ENCODE data around the gene PPP1R14C.

DNA sequence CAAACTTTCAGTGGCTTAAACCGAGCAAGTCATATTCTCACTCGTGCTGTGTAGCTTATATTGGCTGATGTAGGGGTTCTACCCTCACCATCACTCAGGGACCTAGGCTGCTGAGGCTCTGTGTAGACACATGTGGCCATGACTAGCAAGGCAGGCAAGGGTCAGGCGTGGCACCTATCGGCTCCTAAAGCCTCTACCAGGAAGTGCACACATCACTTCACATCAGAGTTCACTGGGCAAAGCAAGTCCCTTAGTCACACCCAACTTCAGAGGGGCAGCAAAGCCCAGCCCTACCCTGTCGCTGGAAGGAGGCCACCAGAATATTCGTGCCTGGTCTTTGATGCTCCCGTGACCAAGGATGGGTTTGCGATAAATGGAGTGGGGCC is 42.9 kb downstream of the PPP1R14C start:
- TF ChIP-seq POLR2AphosphoS5 (IDR thresholded peaks at IDR 0.05) = no peak
- no peak for TF ChIP-seq POLR2A (IDR thresholded peaks at IDR 0.05)
- TF ChIP-seq, protein P1, sequence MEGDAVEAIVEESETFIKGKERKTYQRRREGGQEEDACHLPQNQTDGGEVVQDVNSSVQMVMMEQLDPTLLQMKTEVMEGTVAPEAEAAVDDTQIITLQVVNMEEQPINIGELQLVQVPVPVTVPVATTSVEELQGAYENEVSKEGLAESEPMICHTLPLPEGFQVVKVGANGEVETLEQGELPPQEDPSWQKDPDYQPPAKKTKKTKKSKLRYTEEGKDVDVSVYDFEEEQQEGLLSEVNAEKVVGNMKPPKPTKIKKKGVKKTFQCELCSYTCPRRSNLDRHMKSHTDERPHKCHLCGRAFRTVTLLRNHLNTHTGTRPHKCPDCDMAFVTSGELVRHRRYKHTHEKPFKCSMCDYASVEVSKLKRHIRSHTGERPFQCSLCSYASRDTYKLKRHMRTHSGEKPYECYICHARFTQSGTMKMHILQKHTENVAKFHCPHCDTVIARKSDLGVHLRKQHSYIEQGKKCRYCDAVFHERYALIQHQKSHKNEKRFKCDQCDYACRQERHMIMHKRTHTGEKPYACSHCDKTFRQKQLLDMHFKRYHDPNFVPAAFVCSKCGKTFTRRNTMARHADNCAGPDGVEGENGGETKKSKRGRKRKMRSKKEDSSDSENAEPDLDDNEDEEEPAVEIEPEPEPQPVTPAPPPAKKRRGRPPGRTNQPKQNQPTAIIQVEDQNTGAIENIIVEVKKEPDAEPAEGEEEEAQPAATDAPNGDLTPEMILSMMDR (IDR thresholded peaks at IDR 0.05) = no peak
